ENCODE results near the gene NRXN2.

The NRXN2 gene

DNA sequence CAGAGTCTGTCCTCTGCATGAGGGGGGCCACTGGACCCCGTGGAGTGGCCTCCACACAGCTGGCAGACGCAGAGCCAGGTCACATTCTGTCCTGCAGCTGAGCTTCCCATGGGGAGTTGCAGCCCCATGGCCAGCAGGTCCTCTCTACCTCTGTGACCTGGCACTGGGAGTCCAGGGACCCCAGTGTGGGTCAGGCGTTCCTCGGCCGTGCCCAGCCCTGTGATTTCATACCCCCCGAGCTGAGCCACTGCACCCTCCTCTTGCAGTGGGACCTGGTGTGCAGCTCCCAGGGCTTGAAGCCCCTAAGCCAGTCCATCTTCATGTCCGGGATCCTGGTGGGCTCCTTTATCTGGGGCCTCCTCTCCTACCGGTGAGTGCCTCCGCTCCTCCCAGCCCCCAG lies 164.1 kb downstream of the NRXN2 start:
- no peak for TF ChIP-seq POLR2AphosphoS5 (IDR thresholded peaks at IDR 0.05; ENCODE audit: low read depth, low read length)

DNA sequence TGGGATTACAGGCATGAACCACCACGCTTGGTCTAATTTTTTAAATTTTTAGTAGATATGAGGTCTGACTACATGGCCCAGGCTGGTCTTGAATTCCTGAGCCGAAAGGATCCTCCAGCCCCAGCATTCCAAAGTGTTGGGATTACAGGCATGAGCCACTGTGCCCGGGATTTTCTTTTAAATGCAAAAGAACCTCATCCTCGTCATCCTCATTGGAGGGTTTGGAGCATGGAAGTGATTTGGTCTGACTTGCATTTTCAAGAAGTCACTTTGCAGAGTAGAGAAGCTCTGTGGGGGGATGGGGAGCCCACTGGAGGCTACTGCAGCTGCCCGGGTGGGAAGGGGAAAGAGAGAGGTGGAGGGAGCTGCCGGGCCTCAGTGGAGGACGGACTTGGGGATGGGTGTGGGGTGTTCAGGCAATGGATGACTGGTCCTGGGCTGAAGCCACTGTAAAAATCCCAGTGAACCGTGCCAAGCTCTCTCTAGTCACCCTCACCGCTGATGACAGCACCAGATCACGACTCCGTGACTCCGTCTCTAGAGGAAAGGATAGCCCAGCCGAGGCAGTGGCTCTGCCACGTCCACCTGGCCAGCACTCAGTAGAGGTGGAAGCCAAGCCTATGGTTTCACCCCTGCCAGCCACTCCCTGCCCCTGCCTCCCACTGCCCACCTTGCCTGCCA lies 164.8 kb downstream of the NRXN2 start:
- TF ChIP-seq FOXP2 (optimal IDR thresholded peaks at IDR 0.05; ENCODE audit: borderline replicate concordance, extremely low read depth, extremely low read length, insufficient read depth) (no peak), TAF1 (IDR thresholded peaks at IDR 0.05; ENCODE audit: borderline replicate concordance, insufficient read depth, low read length) (no peak), SIN3A (IDR thresholded peaks at IDR 0.05; ENCODE audit: borderline replicate concordance, insufficient read depth, low read length) (no peak), POLR2AphosphoS5 (IDR thresholded peaks at IDR 0.05; ENCODE audit: low read depth, low read length) (no peak)
- TF ChIP-seq, protein P1, sequence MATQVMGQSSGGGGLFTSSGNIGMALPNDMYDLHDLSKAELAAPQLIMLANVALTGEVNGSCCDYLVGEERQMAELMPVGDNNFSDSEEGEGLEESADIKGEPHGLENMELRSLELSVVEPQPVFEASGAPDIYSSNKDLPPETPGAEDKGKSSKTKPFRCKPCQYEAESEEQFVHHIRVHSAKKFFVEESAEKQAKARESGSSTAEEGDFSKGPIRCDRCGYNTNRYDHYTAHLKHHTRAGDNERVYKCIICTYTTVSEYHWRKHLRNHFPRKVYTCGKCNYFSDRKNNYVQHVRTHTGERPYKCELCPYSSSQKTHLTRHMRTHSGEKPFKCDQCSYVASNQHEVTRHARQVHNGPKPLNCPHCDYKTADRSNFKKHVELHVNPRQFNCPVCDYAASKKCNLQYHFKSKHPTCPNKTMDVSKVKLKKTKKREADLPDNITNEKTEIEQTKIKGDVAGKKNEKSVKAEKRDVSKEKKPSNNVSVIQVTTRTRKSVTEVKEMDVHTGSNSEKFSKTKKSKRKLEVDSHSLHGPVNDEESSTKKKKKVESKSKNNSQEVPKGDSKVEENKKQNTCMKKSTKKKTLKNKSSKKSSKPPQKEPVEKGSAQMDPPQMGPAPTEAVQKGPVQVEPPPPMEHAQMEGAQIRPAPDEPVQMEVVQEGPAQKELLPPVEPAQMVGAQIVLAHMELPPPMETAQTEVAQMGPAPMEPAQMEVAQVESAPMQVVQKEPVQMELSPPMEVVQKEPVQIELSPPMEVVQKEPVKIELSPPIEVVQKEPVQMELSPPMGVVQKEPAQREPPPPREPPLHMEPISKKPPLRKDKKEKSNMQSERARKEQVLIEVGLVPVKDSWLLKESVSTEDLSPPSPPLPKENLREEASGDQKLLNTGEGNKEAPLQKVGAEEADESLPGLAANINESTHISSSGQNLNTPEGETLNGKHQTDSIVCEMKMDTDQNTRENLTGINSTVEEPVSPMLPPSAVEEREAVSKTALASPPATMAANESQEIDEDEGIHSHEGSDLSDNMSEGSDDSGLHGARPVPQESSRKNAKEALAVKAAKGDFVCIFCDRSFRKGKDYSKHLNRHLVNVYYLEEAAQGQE (IDR thresholded peaks at IDR 0.05; ENCODE audit: insufficient read depth in 1 of 2, low read depth in 2 of 2, low read length in 2 of 2): no peak

DNA sequence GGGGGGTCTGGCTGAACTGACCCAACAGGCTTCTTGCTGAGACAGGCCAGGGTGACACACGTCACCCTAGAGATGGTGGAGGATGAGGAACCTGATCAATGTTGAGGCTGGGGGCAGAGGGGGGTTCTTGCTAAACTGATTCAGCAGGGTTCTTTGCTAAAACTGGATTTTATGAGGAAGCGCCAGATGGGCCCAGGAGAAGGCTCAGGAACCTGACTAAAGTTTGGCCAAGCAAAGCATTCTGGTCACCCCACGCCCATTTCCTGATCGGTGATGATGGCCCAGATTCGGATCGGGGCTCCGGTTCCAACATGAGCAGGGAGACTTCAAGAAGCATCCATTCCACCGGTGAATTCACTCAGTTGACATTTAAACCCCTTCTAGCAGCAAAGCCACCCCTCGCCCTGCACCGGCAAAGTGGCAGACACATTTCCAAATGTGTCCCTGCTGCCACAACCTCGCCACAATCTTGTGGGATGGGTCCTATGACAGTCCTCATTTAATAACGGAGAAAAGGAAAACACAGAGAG lies 166.2 kb downstream of the NRXN2 start:
- no peak for TF ChIP-seq POLR2AphosphoS5 (IDR thresholded peaks at IDR 0.05; ENCODE audit: low read depth, low read length)
- no peak for TF ChIP-seq FOXP2 (optimal IDR thresholded peaks at IDR 0.05; ENCODE audit: borderline replicate concordance, extremely low read depth, extremely low read length, insufficient read depth)
- TF ChIP-seq SIN3A (IDR thresholded peaks at IDR 0.05; ENCODE audit: borderline replicate concordance, insufficient read depth, low read length): no peak
- TF ChIP-seq, protein P1 (IDR thresholded peaks at IDR 0.05; ENCODE audit: insufficient read depth in 1 of 2, low read depth in 2 of 2, low read length in 2 of 2): no peak
- TF ChIP-seq TAF1 (IDR thresholded peaks at IDR 0.05; ENCODE audit: borderline replicate concordance, insufficient read depth, low read length): no peak
